Left hindlimb (tissue), 1 donor: Measurements from ENCODE around the gene CFAP57.
"Not testable (repeated sequence)": the region's sequence is repeated elsewhere in the genome, so short reads cannot be mapped to it uniquely, and the experiment has no call there.

Source experiments
- DNase-seq: peaks from one replicate; pipeline ENCODE4 v3.0.0-alpha.2; 2018

Gene CFAP57

DNA sequence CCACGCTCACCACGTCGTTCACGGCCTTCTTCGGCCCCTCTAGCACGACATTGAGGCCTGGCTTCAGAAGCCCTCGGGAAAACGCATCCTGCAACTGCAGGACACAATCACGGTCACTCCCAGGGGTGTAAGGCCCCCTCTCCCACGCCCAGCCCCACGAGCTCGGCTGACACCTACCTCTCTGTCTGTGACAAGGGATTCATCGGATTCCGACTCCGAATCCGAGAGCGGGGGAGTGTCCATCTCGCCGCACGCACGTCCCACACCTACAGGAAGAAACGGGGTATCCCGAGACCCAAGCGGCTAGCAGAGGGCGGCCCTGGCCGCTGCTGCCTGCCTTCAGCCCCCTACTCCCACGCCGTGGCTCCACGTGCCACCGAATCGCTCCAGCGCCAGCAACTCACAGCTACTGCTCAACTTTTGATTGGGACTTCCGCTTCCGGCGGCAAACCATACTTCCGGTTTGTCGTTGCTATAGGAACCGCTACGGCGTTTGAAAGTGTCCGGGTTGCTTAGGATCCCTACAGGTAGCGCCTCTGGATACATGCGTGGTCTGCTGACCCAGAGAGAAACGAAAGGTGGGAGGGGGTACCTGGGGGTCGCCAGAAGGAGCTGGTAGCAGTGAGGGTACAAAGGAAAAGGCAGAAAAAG, at the start of gene CFAP57, which contains the start of gene EBNA1BP2:
TSS of gene CFAP57 (plus strand) at position 455 of the 651 bp plus-strand sequence. CDS start 424 bp downstream, outside the sequence.
TSS of gene EBNA1BP2 (minus strand) at position 415 of the 651 bp plus-strand sequence. CDS start at position 243, 172 bp downstream.
- DNase-seq, result peak; percentile 93

GRCh38 chr1:43123031-43123430, 49.1 kb upstream of the CFAP57 start:
- no peak for DNase-seq

GRCh38 chr1:43128816-43129215, 43.3 kb upstream of the CFAP57 start:
- DNase-seq, result no peak

DNA sequence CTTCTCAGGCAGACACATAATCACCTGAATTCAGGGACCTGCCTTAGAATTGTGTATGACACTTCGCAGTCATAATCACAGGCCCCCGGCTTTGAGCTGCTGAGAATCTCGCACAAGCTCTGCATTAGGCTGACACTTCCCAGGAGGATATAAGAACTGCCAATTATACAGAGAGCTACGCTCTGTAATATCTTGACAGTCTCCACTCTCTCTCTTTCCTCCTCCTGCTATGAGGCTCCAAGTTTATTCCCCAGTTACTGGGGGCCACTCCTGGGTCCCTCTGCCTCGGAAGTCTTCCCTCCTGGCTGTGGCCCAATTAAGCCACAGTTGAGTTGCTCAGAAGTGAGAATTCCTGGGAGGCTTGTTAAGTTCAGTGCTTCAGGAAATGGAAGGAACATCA, 42.7 kb upstream of the CFAP57 start:
- DNase-seq, result no peak

DNA sequence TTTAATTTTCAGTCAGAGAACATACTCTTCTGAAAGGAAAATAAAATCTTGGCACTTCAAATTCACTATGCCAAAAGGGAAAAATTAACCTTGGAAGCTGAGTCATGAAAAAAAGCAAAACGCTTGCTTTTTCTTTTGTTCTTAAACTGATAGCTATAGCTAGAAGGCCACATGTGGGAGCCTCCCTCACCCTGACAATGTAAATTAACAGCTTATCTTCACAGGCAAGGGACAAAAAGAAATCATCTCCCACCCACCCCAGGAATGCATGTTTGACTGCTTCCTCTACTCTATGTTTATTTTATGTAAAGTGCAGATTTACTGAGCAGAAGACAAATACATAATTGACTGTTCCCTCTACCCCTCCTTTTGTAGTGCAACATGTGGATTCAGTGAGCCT, 38.1 kb upstream of the CFAP57 start:
- DNase-seq, result no peak

DNA sequence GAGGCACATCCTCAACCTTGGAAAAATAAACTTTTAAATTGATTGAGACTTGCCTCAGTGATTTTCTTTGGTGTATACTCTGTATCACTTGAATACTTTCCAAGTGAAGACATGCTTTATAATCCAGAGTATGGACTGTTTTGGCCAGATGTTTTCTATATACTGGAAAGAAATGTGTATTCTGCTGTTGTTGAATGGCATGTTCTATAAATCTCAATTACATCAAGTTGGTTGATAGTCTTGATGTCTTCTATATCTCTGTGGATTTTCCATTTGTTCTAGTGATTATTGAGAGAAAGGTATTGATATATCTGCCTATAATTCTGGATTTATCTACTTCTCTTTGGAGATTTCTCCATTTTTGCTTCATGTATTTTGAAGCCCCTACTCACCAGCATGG, 37.5 kb upstream of the CFAP57 start:
- no peak for DNase-seq

GRCh38 chr1:43135857-43136781, 36.0 kb upstream of the CFAP57 start:
- no peak for DNase-seq

GRCh38 chr1:43137445-43138052, 34.6 kb upstream of the CFAP57 start:
- no peak for DNase-seq

DNA sequence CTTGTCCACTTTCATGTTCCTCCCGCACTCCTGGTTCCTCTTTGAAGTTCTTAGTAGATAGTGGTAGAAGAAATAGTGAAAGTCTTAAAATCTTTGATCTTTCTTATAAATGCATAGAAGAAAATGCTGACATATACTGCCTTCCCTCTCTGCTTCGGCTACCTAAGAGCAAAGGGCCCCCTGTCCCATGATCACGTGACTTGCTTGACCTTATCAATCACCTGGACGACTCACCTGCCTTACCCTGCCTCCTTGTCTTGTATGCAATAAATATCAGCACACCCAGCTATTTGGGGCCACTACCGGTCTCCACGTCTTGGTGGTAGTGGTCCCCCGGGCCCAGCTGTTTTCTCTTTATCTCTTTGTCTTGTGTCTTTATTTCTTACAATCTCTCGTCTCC, 32.8 kb upstream of the CFAP57 start:
- DNase-seq, result not testable (repeated sequence)

DNA sequence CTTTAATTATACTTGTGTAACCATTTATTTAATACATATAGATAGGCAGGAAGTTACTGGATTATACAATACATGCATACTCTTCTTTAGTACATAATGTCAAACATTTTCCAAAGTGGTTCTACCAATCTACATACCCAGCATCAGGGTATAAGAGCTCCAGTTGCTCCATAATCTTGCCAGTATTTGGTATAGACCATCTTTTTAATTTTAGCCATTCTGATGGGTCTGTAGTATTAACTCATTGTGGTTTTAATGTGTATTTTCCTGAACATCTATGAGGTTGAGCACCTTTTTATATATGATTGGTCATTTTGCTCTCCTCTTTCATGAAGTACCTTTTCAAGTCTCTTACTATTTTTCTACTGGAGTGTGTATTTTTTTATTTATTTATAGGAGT, 32.1 kb upstream of the CFAP57 start:
- DNase-seq, result no peak

- no peak for DNase-seq
These were observed 31.5 kb upstream of the CFAP57 start for GRCh38 chr1:43140583-43140982.

GRCh38 chr1:43143441-43143888, 28.7 kb upstream of the CFAP57 start:
- DNase-seq, result no peak

DNA sequence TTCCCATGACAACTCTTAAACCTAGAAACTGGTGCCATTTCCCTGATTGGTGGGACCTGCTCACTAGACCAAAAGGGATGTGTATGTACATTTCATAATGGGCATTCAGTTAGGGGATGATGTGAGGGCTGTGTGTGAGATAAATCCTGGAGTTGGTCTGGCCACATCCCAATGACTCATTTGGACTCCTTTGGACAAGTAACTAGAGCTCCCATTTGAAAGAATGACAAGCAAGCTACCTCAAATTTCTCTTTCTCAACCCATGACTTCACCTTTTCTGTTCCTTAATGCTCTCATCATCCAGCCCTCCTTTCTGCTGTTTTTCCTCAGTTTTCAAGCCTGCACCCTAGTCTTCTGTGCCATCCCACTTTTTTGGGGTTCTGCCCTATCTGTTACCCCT, 27.9 kb upstream of the CFAP57 start:
- DNase-seq, result no peak

DNA sequence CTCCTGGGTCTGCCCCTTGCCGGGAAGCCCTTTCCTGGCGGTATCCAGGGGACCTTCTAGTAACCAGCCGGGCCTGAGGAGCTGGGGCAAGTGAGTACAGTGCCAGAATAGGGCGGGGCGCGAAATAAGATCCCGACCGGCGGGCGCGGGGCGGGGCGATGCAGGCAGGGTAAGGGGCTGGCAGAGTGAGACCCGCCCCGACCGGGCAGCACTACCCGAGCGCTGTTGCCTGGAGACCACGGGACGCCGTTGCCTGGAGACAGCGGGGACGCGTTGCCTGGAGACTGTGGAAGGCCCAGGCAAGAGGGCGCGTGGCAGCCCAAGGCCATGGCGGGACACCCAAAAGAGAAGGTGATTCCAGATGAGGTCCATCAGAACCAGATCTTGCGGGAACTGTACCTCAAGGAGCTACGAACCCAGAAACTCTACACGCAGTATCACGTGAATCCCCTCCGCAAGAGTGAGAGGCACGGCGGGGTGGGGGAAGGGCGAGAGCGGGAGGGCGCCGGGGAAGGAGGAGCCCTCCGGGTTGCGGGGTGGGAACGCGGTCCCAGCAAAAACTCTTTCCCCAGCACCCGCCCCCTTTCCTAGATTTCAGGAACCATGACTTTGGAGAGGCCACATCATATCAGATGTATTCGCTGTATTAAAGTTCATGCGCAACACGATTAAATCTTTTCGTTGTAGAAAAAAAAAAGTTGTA, 24.4 kb upstream of the CFAP57 start:
- DNase-seq, result peak; percentile 91

GRCh38 chr1:43149889-43150288, 22.2 kb upstream of the CFAP57 start:
- no peak for DNase-seq

DNA sequence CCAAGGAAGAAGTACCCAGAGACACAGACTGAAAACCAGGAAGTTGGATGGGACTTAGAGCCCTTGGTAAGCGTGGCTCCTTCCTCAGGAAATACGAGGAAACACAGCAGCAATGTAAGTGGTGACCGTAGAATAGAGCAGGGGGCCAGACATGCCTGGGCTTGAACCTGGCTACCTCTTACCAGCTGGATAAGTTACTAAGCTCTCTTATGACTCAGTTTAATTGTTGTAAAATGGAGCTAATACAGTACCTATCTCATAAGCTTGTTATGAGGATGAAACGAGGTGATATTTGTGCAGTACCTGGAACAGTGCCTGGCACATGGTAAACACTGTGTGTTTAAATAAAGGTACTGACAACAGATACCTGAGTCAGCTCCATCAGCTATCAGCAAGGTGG, 19.3 kb upstream of the CFAP57 start:
- DNase-seq, result no peak

- no peak for DNase-seq
These were observed 18.7 kb upstream of the CFAP57 start for GRCh38 chr1:43153443-43153842.

DNA sequence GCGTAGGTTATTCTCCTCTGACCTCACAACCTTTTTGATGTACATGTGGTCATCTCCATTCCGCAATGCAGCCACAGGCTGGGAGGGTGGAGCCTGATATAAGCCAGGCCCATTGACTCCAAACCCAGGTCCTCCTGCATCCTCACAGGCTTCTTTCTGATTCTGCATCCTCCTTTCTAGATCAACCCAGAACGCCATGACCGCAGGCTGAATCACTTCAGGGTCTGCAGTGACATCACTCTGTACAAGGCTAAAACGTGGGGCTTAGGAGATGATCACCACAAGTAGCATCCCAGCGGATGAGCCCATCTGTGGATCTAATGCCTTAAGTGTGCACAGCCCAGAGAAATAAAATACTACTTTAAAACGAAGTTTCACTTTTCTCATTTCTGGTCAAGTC, 16.1 kb upstream of the CFAP57 start:
- DNase-seq, result no peak

DNA sequence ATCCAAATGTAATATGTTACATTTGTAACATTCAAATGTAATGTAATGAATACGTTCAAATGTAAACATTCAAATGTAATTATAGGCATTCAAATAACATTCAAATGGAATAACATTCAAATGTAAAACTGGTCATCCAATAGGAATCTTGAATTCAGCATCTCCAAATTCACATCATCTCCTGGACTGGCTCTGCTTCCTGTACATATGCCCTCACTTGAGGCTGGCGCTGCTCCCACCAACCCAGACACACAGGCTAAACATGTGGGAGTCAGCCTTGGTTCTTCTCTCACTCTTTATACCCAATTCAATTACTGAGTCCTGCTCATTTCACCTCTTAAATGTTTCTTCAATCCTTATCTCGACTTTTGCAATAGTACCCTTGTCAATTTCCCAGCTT, 7.0 kb upstream of the CFAP57 start:
- DNase-seq, result no peak

GRCh38 chr1:43165765-43166164, 6.4 kb upstream of the CFAP57 start:
- no peak for DNase-seq

DNA sequence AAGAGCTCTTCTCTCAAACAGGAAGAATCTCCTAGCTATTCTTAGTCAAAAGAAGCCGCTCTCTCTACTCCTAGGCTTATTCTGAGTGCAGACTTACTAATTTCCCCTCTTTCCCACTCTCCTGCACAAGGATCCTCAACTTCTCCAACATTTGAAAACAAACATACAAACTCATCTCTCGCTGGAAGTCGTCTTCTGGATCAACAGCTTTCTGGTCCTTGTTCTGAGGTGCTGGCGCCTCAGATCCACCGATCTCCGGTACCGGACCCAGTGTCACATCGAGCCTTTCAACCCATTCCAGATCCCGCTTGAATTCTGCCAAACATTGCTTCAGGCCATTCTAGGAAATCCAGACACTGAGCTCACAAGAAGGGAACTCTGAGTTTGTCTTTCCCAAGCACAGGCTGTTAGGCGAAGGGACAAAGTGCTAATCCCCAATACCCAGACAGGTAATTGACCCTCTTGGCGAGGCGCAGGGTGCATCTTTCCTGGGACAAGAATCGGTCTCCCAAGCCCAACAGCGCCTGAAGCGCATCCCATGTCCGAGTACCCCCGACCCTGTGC, 736 bp upstream of the CFAP57 start:
- DNase-seq, result no peak

DNA sequence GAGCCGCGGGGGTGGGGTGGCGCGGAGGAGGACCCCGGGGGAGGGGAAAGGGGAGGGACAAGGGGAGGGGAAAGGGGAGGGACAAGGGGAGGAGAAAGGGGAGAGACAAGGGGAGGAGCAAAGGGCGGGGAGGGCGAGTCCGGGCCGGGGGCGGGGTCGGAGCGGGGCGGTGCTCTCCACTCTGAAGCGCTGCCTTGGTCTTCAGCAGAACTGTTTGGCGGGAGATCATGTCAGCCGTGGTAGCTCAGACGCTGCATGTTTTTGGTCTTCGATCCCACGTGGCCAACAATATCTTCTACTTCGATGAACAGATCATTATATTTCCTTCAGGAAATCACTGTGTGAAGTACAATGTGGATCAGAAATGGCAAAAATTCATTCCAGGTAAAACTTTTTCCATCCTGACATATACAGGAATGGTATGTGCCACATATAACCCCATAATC, 420 bp downstream of the CFAP57 start:
- peak; percentile 92 for DNase-seq
